PFSK-1 (cell line): ENCODE results near the gene KRI1.

Experiments used
- POLR2AphosphoS5 ChIP-seq: IDR thresholded peaks from 2 replicates; pipeline ENCODE4 v1.6.1; 2012; ENCODE audit warnings: low read depth, mild to moderate bottlenecking, control low read depth, low read length, moderate library complexity
- TAF1 ChIP-seq: IDR thresholded peaks from 2 replicates; pipeline ENCODE4 v1.6.1; 2012; ENCODE audit warnings: low read length, control low read depth, borderline replicate concordance; ENCODE audit not compliant: insufficient read depth

DNA sequence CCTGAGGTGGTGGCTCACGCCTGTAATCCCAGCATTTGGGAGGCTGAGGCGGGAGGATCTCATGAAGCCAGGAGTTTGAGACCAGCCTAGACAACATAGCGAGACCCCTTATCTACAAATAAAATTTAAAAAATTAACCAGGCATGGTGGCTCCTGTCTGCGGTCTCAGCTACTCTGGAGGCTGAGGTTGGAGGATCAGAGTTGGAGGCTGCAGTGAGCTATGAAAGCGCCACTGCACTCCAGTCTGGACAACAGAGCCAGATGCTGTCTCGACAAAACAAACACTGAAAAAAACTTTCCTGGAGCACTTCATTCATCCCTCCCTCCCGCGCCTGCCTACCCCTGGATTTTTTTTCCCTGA, 22.8 kb downstream of the KRI1 start:
- TF ChIP-seq POLR2AphosphoS5 (no peak), TAF1 (no peak)
